Esophagus muscularis mucosa (tissue), 4 donors: ENCODE data around the gene MXI1. TPM values are rescaled to one million over a fixed set of nuclear protein-coding genes. Genes with fewer than 3 reads are reported as not detected.
A peak's percentile ranks its signal among the peaks of the same experiment; 100 is the strongest.

ENCODE experiments used
- DNase-seq: peaks from one replicate; pipeline ENCODE4 v3.0.0-alpha.2; 2017; ENCODE audit errors: extremely low spot score
- H3K27ac ChIP-seq, 4 donors: fragments of 200-600 bp; sonication (generic); replicated peaks in 1 of 4; 1 replicate in 3 of 4; 2 replicates in 1 of 4; pipeline ENCODE4 v1.5.1; 2016 to 2019; ENCODE audit warnings: mild to moderate bottlenecking in 1 of 4
- H3K27me3 ChIP-seq, 4 donors: fragments of 200-600 bp; sonication (generic); one replicate each; pipeline versions ENCODE4 v1.5.1 to v1.6.0; 2016 to 2019
- H3K36me3 ChIP-seq, 4 donors: fragments of 200-600 bp; sonication (generic); one replicate each; pipeline ENCODE4 v1.5.1; 2016 to 2019
- H3K4me1 ChIP-seq, 4 donors: fragments of 200-600 bp; sonication (generic); one replicate each; pipeline ENCODE4 v1.5.1; 2016 to 2019
- H3K4me3 ChIP-seq, 4 donors: fragments of 200-600 bp; sonication (generic); 1 replicate in 2 of 4; 2 replicates in 2 of 4; pipeline ENCODE4 v1.5.1; 2016 to 2019; ENCODE audit warnings: mild to moderate bottlenecking in 4 of 4, moderate library complexity in 1 of 4
- H3K9me3 ChIP-seq, 4 donors: fragments of 200-600 bp; sonication (generic); 1 replicate in 3 of 4; 2 replicates in 1 of 4; pipeline ENCODE4 v1.5.1; 2016 to 2019
- CTCF ChIP-seq, 3 experiments: fragments of 200-600 bp in 2 of 3; fragments of 450-650 bp in 1 of 3; sonication (generic) in 2 of 3; IDR thresholded peaks; one replicate each; pipeline ENCODE4 v1.5.1; 2017 to 2019; ENCODE audit warnings: antibody characterized with exemption in 3 of 3, mild to moderate bottlenecking in 2 of 3, moderate library complexity in 1 of 3
- EP300 ChIP-seq: sonication (generic); formaldehyde crosslinking; IDR thresholded peaks from one replicate; pipeline ENCODE4 v1.6.1; 2017; ENCODE audit warnings: antibody characterized with exemption
- POLR2A ChIP-seq: fragments of 450-650 bp; IDR thresholded peaks from one replicate; pipeline ENCODE4 v1.6.1; 2017; ENCODE audit warnings: antibody characterized with exemption, moderate library complexity, mild to moderate bottlenecking, low read depth
- POLR2AphosphoS5 ChIP-seq, 2 donors: sonication (generic); formaldehyde crosslinking; IDR thresholded peaks; one replicate each; pipeline ENCODE4 v1.6.1; 2017; ENCODE audit warnings: antibody characterized with exemption in 2 of 2
- WGBS: methylation state at CpG from one replicate; pipeline ENCODE4 v1.1.5; 2018; 5-methylcytosine and 5-hydroxymethylcytosine counted together
- intact Hi-C: fragments of 100-400 bp; cut with DNase I; formaldehyde crosslinking; loops from one replicate; pipeline ENCODE4 v1.15.1; 2023
- total RNA-seq, 4 donors: library from RNA; depleted of rRNA; stranded (reverse); fragments of >200 nt; gene quantifications; one replicate each; pipeline versions ENCODE4 v1.1.0 to v1.2.1, GENCODE V29; 2016

The MXI1 gene
- total RNA-seq, 4 donors from 2014 or later = 198 to 292 (median 226) TPM

- TF ChIP-seq POLR2AphosphoS5 (IDR thresholded peaks at IDR 0.05) (no peak), CTCF (IDR thresholded peaks at IDR 0.05) (peak; percentile 23 to 33 (median 32))
- Histone ChIP-seq H3K9me3 (no peaks in the 10 kb centered on the region), H3K4me1 (peaks cover 25 to 35% (median 32%) of the 10 kb centered on the region in 4 donors), H3K36me3 (no peaks in the 10 kb centered on the region), H3K4me3 (peak overlapping the region; percentile 80 to 91 (median 86)), H3K27ac (peak overlapping the region; percentile 94 to 100 (median 98)), H3K27me3 (no peaks in the 10 kb centered on the region)
- DNase-seq = peak; percentile 92
- intact Hi-C loops = loop anchor here (2.0 to 10.0 kb wide), 3 partner anchors 70 to 356 kb away; partner anchors contain the start of gene SMC3
- under 1% methylated on average over 28 of the region's 44 CpGs for WGBS
Measured at GRCh38 chr10:110208614-110209453, 1.4 kb downstream of the MXI1 start.

- peak; percentile 93 for DNase-seq
- Histone ChIP-seq H3K4me1 (peaks cover 31 to 41% (median 39%) of the 10 kb centered on the region in 4 donors), H3K27me3 (no peaks in the 10 kb centered on the region), H3K4me3 (peak overlapping the region; percentile 80 to 91 (median 86)), H3K36me3 (no peaks in the 10 kb centered on the region), H3K27ac (peak overlapping the region; percentile 94 to 100 (median 98)), H3K9me3 (no peaks in the 10 kb centered on the region)
- WGBS = 0% methylated on average over 23 of the region's 24 CpGs
- intact Hi-C loops = loop anchor here (2.0 to 10.0 kb wide), 3 partner anchors 69 to 355 kb away; partner anchors contain the start of gene SMC3
- TF ChIP-seq POLR2AphosphoS5 (IDR thresholded peaks at IDR 0.05) (peak in 1 of 2 donors; percentile 62), EP300 (no peak)
Measured at GRCh38 chr10:110209454-110209925, 2.1 kb downstream of the MXI1 start.

- 0% methylated on average over 16 of the region's 63 CpGs for WGBS
- DNase-seq = peak; percentile 92
- H3K36me3 ChIP-seq = no peaks in the 10 kb centered on the region
- H3K9me3 ChIP-seq = no peaks in the 10 kb centered on the region
- peak overlapping the region; percentile 94 to 100 (median 98) for H3K27ac ChIP-seq
- H3K4me1 ChIP-seq = peaks cover 34 to 46% (median 45%) of the 10 kb centered on the region in 4 donors
- intact Hi-C loops = loop anchor here (2.0 to 10.0 kb wide), 4 partner anchors 69 to 355 kb away; partner anchors contain the start of genes ADD3 and SMC3
- no peaks in the 10 kb centered on the region for H3K27me3 ChIP-seq
- H3K4me3 ChIP-seq = peak overlapping the region; percentile 80 to 91 (median 86)
- TF ChIP-seq POLR2A (peak; percentile 30), CTCF (IDR thresholded peaks at IDR 0.05) (no peak), EP300 (no peak), POLR2AphosphoS5 (IDR thresholded peaks at IDR 0.05) (peak in 1 of 2 donors; percentile 28)
Measured at GRCh38 chr10:110209926-110210673, 2.7 kb downstream of the MXI1 start.

GRCh38 chr10:110210674-110211464 is 3.5 kb downstream of the MXI1 start:
- intact Hi-C loops = loop anchor here (10.0 kb wide), 1 partner anchor 206 kb away; the partner anchor contains the start of gene ADD3
- under 1% methylated on average over 22 of the region's 61 CpGs for WGBS
- no peaks in the 10 kb centered on the region for H3K9me3 ChIP-seq
- DNase-seq = peak; percentile 99
- no peaks in the 10 kb centered on the region for H3K36me3 ChIP-seq
- peak overlapping the region; percentile 94 to 100 (median 98) for H3K27ac ChIP-seq
- H3K27me3 ChIP-seq = no peaks in the 10 kb centered on the region
- H3K4me3 ChIP-seq = peak overlapping the region; percentile 80 to 91 (median 86)
- peak; percentile 47 for TF ChIP-seq EP300
- TF ChIP-seq POLR2AphosphoS5 (IDR thresholded peaks at IDR 0.05) = peak; percentile 88 to 93
- peak; percentile 64 for TF ChIP-seq POLR2A
- no peak for TF ChIP-seq CTCF (IDR thresholded peaks at IDR 0.05)
- peaks cover 42 to 54% (median 53%) of the 10 kb centered on the region in 4 donors for H3K4me1 ChIP-seq
